ENCODE data around the gene ARSI.

Gene ARSI

DNA sequence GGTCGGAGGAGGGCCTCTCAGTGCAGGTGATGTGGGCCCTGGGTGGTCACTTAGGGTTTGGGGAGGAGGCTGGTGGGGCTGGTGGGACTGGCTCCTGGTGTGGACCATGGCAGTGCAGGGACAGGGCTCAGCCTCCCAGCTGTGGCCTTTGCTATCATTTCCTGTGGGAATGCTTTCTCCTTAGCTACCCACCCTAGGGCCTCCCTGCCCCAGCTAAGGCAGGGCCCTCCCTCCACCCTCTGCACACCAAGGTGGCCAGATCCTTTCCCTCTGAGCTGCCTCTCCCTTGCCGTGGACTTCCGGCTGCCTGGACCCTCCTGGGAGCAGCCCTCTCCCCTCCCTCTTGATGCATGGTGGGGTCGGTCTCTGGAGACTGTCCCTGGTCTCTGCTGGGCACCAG, 22.7 kb upstream of the ARSI start:
- no peak for DNase-seq

DNA sequence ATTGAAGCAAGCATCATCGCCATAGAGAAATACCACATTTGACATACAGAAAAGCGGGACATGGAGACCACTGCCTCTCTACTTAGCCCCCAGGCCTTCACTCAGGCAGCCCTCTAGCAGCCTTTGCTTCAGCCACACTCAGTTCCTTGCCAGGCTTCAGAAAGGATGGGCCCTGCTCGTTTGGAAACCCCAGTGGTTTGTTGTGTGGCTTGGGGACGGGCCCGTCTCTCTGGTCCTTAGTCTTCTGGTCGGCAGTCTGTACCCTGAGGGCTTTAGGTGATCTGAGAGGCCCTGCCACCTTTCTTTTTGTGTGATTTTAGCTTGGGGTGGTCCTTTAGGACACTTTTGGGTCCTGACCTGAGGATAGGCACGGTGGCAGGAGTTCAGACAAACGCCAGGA, 21.1 kb upstream of the ARSI start:
- DNase-seq, result no peak

DNA sequence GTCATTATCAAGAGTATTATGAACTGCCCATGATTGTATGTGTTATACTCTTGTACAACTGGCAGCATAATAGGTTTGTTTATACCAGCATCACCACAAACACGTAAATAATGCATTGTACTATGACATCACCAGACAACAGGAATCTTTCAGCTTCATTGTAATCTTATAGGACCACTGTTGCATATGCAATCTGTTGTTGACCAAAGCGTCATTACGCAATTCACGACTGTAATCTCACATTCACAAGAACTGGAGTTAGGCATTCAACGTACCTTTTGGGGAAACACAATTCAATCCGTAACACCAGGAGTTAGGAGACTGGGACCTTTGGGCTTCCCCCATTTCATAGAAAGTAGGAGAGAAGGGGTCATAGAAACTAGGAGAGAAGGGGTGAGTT, 20.4 kb upstream of the ARSI start:
- no peak for DNase-seq

DNA sequence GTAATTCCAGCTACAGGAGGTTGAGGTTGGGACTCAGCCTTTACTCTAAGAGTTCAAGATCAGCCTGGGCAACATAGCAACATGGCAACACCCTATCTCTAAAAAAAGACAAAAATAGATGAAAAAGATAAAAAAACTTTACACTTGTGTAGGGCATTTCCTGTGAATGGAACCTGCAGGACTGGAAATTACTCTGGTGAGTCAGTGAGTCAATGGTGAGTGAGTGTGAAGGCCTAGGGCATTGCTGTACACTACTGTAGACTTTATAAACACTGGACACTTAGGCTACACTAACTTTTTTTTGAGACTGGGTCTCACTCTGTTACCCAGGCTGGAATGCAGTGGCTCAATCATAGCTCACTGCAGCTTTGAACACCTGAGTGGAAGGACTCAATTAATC, 19.5 kb upstream of the ARSI start:
- DNase-seq, result no peak

DNA sequence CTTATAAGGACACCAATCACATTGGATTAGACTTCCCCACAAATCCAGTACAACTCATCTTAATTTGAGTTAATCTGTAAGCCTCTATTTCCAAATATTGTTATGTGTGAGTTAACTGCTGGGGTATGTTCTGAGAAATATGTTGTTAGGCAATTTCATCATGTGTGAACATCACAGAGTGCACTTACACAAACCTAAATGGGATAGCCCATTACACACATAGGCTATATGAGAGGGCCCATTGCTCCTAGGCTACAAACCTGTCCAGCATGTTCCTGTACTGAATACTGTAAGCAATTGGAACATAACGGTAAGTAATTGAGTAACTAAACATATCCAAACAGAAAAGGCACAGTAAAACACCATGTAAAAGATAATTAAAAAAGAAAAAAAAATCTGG, 19.1 kb upstream of the ARSI start:
- DNase-seq, result no peak

DNA sequence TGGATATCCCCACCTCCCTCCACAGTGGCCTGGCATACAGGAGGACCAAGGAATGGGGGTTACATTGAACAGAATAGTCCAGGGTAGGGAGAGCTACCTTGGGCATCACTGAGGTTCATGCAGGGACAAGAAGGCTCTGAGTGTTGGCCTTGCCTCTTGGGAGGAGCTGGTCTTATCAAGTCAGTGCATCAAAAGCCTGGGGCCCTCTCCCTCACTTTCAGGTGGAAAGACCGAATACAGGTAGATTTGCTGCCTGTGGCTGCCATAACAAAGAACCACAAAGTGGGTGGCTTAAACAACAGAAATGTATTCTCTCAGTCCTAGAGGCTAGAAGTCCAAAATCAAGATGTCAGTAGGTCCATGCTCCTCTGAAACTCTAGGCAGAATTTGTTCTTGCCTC, 18.5 kb upstream of the ARSI start:
- DNase-seq, result no peak

DNA sequence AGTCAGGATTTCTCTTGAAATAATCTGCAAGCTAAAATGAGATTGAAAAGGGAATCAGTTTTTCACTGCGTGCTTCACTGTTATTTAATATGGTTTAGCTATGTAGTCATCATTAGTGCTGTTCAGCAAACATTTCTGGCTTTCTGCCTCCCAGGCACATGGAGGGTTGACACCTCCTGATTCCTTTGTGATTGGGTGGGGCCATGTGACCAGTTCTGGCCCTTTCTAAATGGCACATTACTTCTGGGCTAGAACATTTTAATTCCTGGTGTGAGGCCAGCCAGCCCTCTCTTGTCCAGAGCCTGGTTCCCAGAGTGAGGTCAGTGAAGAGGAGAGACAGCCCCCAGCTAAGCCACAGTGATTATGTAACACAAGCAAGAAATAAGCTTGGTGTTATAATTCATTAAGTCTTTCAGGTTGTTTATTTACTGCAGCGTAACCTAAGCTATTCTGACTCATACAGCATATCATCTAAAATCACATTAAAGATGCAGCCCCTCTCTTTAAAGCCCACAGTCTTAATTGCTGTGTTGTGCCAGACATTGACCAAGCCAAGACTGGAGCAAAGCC, 17.4 kb upstream of the ARSI start:
- DNase-seq, result no peak

DNA sequence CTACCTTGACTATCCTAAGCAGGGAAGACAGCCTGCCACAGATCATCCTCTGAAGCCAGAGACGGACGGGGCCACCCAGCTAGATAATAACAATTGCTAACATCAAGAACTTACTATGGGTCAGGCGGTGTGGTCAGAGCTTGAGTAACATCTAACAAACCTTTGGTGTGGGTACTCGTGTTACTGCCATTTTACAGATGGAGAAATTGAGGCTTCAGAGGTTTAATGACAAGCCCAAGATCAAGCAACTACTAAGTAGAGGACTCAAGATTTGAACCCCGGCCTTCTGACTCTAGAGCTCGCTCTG, 16.7 kb upstream of the ARSI start:
- DNase-seq, result no peak

DNA sequence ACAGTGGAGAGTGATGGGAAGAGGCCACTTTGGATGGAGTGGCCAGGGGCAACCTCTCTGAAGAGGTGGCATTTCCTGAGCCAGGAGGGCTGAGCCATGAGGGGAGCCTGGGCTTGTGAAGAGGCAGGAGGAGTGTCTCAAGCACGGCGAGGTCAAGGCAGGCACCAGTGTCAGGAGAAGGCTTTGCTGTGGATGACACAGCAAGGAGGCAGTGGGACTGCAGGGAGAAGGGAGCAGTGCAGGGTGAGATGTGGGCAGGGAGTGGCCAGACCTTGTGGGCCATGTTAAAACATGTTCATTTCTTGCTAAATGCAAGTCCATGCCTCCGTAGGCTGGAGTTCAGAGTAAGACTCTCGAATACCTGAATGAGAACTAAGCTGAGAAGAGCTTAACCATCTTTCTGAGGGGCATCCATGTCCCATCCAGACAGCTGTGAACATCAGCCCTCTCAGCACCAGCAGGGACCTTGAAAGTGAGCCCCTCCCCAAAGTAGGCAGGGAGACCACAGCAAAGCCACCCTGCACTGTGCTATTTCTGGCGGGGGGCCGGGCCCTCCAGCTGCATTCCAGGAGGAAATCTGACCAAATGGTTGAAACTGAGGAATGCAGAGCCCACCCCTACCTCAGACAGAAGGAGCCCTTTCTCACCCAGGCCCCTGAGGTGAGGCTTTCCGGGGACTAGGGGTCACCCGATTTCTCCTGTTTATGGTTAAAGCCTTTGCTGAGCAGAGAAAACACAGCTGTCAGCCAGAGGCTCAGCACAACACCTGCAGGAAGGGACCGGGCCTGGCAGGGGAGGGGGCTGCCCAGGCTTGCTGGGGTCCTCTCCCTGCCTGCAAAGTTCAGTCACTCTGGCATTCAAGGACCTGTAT, 16.1 kb upstream of the ARSI start:
- no peak for DNase-seq

DNA sequence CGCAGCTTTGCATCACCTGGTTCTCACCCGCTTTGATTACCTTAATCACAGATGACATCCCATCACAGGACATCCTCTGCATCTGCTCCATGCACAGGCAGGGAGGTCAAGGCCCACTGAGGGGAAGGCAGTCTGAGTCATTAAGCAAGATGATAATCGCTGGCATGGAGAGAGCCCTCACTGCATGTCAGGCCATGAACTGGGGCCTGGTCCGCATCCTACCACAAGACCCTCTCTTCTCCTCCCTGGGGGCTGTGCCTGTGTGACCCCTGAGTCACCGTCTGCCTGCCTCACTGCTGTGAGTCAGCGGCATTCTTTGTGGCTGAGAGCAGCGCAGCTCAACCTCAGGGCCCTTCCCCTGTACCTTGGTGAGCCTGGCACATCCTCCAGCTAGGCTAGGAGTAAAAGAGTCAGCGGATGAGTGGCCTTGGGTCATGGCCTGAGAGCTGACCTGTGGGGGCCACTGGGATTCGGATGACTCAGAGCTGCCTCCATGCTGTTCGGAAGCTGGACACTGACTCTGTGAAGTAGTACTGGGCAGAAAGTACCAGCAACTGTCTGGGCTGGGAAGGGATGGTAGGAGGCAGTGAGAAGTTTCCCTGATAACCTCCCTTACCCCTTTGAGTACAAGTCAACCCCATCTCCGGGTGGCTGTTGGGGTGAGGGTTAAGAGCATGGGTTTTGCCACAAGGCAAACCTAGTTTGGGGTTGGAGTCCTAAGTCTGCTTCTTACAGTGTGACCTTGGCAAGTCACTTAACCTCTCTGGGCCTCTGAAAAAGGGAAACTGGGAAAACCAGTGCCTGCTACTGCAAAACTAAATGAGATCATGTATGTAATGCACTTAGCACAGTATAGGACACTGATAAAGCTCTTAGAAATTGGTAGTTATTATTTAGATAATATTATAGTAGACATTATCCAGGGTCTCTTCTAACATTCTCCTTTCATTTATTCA, 14.6 kb upstream of the ARSI start:
- no peak for DNase-seq

DNA sequence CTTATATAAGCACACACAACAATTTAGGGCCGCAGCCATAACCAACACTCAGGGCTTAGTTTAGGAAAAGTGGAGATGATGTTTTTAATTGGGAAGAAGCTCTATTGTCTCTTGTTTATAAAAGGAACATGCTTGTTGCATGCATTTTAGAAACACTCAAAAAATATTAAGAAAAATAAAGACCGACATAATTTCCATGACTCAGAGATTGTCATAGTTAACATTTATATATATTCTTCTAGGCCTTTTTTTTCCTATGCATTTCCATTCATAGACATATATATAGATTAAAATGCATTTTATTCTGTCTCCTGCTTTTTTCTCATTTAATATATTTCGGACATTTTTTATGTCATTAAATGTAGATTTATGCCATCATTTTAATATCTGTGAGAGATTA, 13.6 kb upstream of the ARSI start:
- no peak for DNase-seq

DNA sequence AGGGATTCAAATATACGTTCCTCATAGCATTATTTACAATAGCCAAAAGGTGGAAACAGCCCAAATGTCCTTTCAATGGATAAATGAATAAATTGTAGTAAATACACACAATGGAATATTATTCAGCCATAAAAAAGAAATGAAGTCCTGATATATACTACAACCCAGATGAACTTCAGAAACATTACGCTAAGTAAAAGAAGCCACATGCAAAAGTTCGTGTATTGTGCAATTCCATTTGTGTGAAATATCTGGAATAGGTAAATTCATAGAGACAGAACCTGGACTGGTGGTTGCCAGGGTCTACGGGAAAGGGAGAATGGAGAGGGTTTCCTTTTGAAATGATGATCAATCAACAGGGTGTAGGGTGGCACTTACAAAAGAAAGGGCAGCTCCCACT, 12.5 kb upstream of the ARSI start:
- no peak for DNase-seq

DNA sequence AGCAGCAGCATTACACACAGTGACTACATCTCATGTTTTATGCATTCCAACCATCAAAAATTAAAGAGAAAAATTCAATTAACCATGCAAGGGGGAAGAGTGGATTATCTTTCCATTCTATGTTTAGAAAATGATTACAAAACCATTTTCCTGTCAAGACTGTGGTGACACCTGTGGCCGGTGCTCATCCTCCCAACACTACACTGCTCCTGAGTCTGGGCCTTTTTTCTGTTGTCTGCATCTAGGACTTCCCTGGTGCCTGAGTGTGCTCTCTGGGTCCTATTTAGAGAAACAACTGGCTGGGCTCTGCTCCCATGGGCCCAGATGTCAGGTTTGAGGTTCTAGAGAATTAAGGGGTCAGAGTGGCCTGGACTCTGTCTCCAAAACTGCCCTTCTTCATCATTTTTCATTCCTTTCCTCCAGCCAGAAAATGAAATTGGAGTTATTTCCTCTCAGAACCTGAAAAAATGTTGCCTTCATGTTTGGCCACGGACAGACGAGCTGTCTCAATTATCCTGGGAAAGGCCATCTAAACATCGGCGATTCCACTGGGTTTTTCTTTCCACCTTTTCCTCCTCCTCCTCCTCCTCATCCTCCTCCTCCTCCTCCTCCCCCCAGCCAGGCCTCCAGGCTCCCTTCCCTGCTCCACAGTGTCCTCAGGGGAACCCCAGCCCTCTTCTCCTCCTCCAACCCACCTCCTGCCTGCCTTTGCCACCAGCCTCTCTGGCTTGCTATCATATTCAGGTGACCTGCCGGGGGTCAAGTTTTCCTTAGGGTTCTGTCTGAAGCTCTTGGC, 11.4 kb upstream of the ARSI start:
- DNase-seq, result no peak

DNA sequence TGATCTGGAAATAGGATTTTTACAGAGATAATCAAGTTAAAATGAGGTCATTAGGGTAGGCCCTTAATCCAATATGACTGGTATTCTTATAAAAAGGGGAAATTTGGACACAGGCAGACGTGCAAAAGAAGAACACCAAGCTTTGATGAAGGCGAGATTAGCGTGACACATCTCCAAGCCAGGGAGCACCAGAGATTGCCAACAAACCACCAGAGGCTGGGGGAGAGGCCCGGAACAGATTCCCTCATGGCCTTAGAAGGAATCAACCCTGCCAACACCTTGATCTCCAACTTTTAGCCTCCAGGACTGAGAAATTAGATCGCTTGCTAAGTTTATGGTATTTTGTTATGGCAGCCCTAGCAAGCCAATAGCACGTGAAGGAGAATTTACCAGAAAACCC, 10.8 kb upstream of the ARSI start:
- no peak for DNase-seq

DNA sequence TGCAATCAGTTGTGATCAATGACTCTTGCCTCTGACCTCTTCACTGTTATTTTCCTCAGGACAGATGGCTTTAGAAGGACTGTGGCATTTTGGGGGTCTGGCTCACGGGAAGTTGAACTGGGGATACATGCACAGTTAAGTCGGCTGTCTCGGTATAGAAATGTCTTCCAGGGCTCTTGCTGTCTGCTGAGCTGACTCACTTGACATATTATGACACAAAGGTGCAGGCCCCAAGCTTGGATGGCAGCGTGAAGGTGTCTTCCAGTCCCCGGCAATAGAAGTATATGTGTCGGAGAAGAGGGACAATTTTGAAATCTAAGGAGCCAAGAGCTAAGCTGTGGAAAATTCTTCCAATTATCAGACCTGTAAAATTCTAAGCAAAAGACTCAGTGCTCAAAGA, 9.8 kb upstream of the ARSI start:
- DNase-seq, result no peak

DNA sequence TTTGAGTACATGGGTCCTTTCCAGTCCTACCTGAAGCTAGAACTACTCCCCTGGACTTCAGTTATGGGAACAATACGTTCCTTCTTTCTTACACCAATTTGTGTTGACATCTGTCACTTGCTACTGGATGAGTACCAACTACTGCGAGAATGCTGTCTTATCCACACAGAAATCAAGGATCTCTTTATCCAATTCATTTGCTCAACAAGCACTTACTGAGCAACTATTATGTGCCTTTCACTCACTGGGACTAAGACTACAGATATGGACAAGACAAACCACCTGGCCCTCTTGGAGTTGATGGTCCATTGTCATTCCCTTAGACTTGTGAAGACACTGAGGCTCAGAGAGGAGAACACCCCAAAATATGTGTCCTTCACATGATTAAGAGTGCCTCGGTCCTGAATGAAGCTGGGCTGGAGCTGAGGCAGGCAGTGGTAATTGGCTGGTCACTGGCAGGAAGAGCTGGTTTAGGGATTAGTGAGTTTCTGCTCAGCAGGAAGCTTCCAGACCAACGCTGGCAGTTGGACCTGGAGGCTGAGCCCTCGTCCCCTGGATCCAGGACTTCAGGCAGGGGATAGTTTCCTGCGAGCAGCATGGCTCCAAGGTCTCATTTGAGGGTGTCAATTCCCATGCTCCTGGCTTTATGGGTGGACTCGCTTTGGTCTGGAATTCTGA, 8.4 kb upstream of the ARSI start:
- no peak for DNase-seq

DNA sequence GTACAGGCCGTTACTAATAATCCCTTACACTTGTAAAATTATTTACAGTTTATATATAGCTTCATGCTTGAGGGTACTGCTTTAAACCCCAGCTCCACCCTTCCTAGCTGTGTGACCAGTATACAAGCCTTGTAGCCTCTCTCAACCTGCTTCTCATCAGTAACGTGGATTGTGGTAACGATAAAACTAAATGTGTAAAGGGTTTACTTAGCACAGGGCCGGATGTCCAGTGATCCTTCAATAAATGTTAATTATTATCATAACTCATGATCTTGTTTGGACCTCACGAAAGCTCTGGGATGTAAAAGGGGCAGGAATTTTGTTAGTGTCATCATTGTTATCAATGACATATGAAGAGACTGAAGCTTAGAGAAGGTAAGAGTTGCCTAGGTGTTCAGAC, 7.5 kb upstream of the ARSI start:
- DNase-seq, result no peak

DNA sequence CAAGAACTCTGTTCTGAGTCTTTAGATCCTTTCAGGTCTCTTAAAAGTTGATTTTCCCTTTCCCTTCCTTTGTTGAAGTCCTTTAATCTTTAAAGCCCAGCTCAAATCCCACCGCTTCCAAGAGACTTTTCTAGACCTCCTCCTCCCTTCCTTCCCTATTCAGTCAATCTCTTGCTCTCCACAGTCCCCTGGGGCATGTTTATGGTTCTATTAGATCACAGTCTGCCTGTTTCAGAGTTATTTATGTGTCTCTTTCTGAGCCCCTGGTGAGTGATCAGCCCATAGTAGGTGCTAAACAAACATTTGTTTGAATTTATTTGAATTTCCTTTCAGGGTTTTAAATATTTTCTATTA, 7.2 kb upstream of the ARSI start:
- no peak for DNase-seq

DNA sequence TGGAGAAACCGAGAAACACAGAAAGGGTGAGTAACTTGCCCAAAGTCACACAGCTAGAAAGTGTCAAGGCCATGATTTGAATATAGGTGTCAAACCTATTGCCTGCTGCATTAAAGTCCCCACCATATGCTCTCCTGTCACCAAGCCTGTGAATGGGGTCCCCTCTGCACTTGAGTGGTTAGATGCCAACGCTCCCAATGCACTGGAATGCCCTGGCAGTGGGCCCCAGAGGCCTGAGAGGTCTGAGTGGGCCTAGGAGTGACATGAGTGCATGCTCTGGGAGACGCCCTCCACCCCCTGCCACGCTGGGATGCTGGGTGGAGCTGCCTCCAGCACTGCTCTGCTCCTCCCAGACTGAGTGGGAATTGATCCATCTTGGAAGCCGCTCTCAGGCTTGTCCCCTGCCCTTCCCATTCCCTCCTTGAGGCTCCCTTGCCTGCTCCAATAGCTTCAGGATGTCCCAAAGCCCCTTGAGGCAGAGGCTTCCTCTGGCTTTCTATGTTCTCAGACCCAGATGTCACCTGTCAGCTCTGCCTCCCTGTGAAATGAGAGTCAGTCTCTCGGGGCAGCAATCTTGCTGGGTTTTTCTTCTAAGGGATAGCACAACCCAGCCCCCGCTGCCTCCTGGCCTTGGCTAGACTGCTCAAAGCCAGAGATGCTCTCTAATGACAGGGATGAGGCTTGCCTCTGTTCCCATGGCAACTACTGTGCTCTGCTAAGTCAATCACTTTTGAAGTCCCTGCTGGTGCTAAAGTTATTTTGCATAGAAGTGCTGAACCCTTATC, 6.6 kb upstream of the ARSI start:
- DNase-seq, result no peak

DNA sequence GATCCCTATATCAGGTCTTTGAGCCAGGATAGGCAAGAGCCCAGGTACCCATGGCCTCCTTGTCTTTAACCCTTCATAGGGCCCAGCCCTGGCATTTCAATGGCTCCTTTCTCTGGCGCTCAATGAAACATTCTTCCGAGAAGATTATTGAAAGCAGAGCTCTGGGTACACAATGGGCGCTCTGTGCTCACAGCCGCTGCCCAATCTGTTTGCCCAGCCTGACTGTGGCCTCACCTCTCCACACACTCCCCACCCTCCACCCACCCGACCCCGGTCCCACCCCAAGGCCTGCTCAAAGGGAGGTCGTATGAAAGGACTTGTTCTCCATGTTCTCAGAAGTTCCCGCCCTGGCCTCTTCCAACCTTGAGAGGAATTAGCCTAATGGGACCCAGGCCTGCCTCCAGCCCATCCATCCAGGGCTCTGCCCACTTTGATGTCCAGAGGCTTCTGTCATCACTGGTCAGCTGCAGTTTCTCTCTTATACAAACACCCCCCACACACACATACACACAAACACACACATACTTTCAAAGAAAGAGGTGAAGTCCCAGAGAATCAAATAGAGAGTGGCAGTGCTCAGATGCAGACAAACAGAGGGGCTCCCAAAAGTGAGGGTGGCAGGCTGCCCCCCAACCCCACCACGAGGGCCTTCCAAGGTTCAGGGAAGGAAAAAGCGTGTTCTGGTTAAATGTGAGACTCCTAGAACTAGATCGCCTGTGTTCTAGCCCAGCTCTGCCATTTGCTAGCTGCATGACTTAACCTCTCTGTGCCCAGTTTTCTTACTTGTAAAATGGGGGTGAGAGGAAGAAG, 5.1 kb upstream of the ARSI start:
- no peak for DNase-seq

DNA sequence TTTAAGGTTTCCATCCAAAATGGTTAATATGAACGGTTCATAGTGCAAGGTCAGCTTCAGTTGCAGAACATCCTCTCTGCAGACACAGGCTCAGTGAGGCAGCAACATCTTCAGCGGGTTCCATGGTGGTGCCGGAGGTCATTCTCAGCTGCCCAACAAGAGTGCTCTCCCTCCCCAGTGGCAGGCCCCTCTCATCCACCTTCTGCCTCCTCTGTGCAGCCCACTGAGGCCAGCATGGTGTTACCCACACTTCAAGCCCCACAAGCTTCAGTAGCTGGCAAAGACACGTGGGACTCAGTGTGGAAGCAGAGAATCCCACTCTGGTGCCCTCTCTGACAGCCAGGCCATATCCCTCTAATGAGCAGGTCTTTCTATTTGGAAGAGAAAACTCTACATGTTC, 4.1 kb upstream of the ARSI start:
- no peak for DNase-seq
